H9 (cell line): ENCODE measurements around the gene CCDC13. TPM values are rescaled to one million over a fixed set of nuclear protein-coding genes. Genes with fewer than 3 reads are reported as not detected.

Experiments
- DNase-seq: peaks from one replicate; pipeline ENCODE4 v3.0.0-alpha.2; 2017
- H2AFZ ChIP-seq: one replicate; pipeline ENCODE4 v1.6.1; 2013; ENCODE audit warnings: mild to moderate bottlenecking, low read length, control low read depth, moderate library complexity
- H2AK5ac ChIP-seq: 2 replicates; pipeline ENCODE4 v1.6.1; 2013; ENCODE audit warnings: low read length, control low read depth, mixed read lengths; ENCODE audit not compliant: insufficient read length
- H2BK120ac ChIP-seq: one replicate; pipeline ENCODE4 v1.6.1; 2013; ENCODE audit warnings: low read depth, mild to moderate bottlenecking, low read length, control low read depth, inconsistent platforms; ENCODE audit not compliant: poor library complexity, severe bottlenecking
- H2BK12ac ChIP-seq: 2 replicates; pipeline ENCODE4 v1.6.1; 2013; ENCODE audit warnings: low read length, control low read depth, mixed read lengths, low read depth; ENCODE audit not compliant: insufficient read length
- H2BK15ac ChIP-seq: 2 replicates; pipeline ENCODE4 v1.6.1; 2013; ENCODE audit warnings: low read depth, low read length, control low read depth
- H2BK20ac ChIP-seq: one replicate; pipeline ENCODE4 v1.6.1; 2013; ENCODE audit warnings: low read depth, mild to moderate bottlenecking, low read length, control low read depth, inconsistent platforms; ENCODE audit not compliant: poor library complexity, severe bottlenecking
- H2BK5ac ChIP-seq: 2 replicates; pipeline ENCODE4 v1.6.1; 2013; ENCODE audit warnings: low read length, control low read depth, mixed read lengths; ENCODE audit not compliant: insufficient read length
- H3K14ac ChIP-seq: 2 replicates; pipeline ENCODE4 v1.6.1; 2013; ENCODE audit warnings: low read length, control low read depth; ENCODE audit not compliant: insufficient read depth
- H3K18ac ChIP-seq: 2 replicates; pipeline ENCODE4 v1.6.1; 2013; ENCODE audit warnings: low read depth, mild to moderate bottlenecking, mixed read lengths, low read length, control low read depth; ENCODE audit not compliant: insufficient read length
- H3K23ac ChIP-seq: 2 replicates; pipeline ENCODE4 v1.6.1; 2013; ENCODE audit warnings: low read length, control low read depth, mixed read lengths, low read depth; ENCODE audit not compliant: insufficient read length
- H3K23me2 ChIP-seq: 2 replicates; pipeline ENCODE4 v1.6.1; 2013; ENCODE audit warnings: low read depth, mild to moderate bottlenecking, mixed read lengths, low read length, control low read depth; ENCODE audit not compliant: insufficient read length, poor library complexity, severe bottlenecking
- H3K27ac ChIP-seq: 2 replicates; pipeline ENCODE4 v1.5.1; 2013; ENCODE audit warnings: low read length, control low read depth, mixed read lengths, low read depth; ENCODE audit not compliant: insufficient read length
- H3K27me3 ChIP-seq: 2 replicates; pipeline ENCODE4 v1.6.1; 2013; ENCODE audit warnings: low read length, control low read depth, inconsistent platforms; ENCODE audit not compliant: insufficient read depth
- H3K4ac ChIP-seq: 2 replicates; pipeline ENCODE4 v1.6.1; 2013; ENCODE audit warnings: low read depth, mild to moderate bottlenecking, control low read depth, inconsistent platforms, low read length, moderate library complexity
- H3K4me1 ChIP-seq: 2 replicates; pipeline ENCODE4 v1.6.1; 2013; ENCODE audit warnings: low read length, control low read depth, inconsistent platforms; ENCODE audit not compliant: insufficient read depth
- H3K4me2 ChIP-seq: 2 replicates; pipeline ENCODE4 v1.6.1; 2013; ENCODE audit warnings: low read length, control low read depth, mixed read lengths; ENCODE audit not compliant: insufficient read length, insufficient read depth
- H3K56ac ChIP-seq: 2 replicates; pipeline ENCODE4 v1.6.1; 2013; ENCODE audit warnings: low read depth, mild to moderate bottlenecking, mixed read lengths, low read length, control low read depth; ENCODE audit not compliant: insufficient read length
- H3K79me1 ChIP-seq: 2 replicates; pipeline ENCODE4 v1.6.1; 2013; ENCODE audit warnings: low read depth, mild to moderate bottlenecking, moderate library complexity, low read length, control low read depth, inconsistent platforms; ENCODE audit not compliant: insufficient read depth, poor library complexity, severe bottlenecking
- H3K79me2 ChIP-seq: 2 replicates; pipeline ENCODE4 v1.6.1; 2013; ENCODE audit warnings: low read length, control low read depth, inconsistent platforms; ENCODE audit not compliant: insufficient read depth
- H3K9ac ChIP-seq: 2 replicates; pipeline ENCODE4 v1.6.1; 2013; ENCODE audit warnings: low read length, control low read depth, mixed read lengths; ENCODE audit not compliant: insufficient read length; ENCODE audit errors: extremely low read depth
- H3K9me3 ChIP-seq: one replicate; pipeline ENCODE4 v1.6.1; 2013; ENCODE audit warnings: low read depth, low read length, inconsistent platforms; ENCODE audit not compliant: control insufficient read depth
- H3T11ph ChIP-seq: one replicate; pipeline ENCODE4 v1.6.1; 2013; ENCODE audit warnings: mild to moderate bottlenecking, low read length, control low read depth, inconsistent platforms
- H4K20me1 ChIP-seq: one replicate; pipeline ENCODE4 v1.6.1; 2013; ENCODE audit not compliant: control insufficient read depth, insufficient read length, insufficient read depth
- H4K5ac ChIP-seq: 2 replicates; pipeline ENCODE4 v1.6.1; 2013; ENCODE audit warnings: low read depth, mild to moderate bottlenecking, mixed read lengths, low read length, control low read depth; ENCODE audit not compliant: insufficient read length
- H4K8ac ChIP-seq: replicated peaks from 2 replicates; pipeline ENCODE4 v1.6.1; 2013; ENCODE audit warnings: low read length, control low read depth, mixed read lengths, low read depth; ENCODE audit not compliant: insufficient read length
- H4K91ac ChIP-seq: 2 replicates; pipeline ENCODE4 v1.6.1; 2013; ENCODE audit warnings: low read depth, mild to moderate bottlenecking, moderate library complexity, mixed read lengths, low read length, control low read depth; ENCODE audit not compliant: insufficient read length
- H3K27ac Mint-ChIP-seq, 3 experiments: 2 replicates in 2 of 3; 3 replicates in 1 of 3; pipeline ENCODE4 v1.8.0; 2020 to 2021; ENCODE audit warnings: mixed read lengths in 3 of 3, mild to moderate bottlenecking in 1 of 3, moderate library complexity in 1 of 3
- H3K27me3 Mint-ChIP-seq: 2 replicates; pipeline ENCODE4 v1.8.0; 2021; ENCODE audit warnings: low read depth, mild to moderate bottlenecking, moderate library complexity, mixed read lengths
- H3K36me3 Mint-ChIP-seq, 3 experiments: 2 replicates in 2 of 3; 3 replicates in 1 of 3; pipeline ENCODE4 v1.8.0; 2020 to 2021; ENCODE audit warnings: low read depth in 3 of 3, mixed read lengths in 3 of 3; ENCODE audit not compliant: insufficient read depth in 1 of 3
- H3K4me1 Mint-ChIP-seq, 2 experiments: 2 replicates each; pipeline ENCODE4 v1.8.0; 2020; ENCODE audit warnings: mixed read lengths in 2 of 2
- H3K4me3 Mint-ChIP-seq, 2 experiments: 2 replicates in 1 of 2; 3 replicates in 1 of 2; pipeline ENCODE4 v1.8.0; 2020 to 2021; ENCODE audit warnings: mild to moderate bottlenecking in 2 of 2, mixed read lengths in 2 of 2, moderate library complexity in 1 of 2
- H3K9me3 Mint-ChIP-seq, 2 experiments: 2 replicates in 1 of 2; 3 replicates in 1 of 2; pipeline ENCODE4 v1.8.0; 2020; ENCODE audit warnings: mild to moderate bottlenecking in 2 of 2, mixed read lengths in 2 of 2, moderate library complexity in 1 of 2
- WGBS: extraction: QIAGEN DNeasy Blood & Tissue Kit; methylation state at CpG from one replicate; pipeline ENCODE4 v1.1.7; 2013; ENCODE audit warnings: missing lambda C conversion rate, low lambda C conversion rate, mixed read lengths; ENCODE audit not compliant: insufficient read length; ENCODE audit errors: extremely low coverage; 5-methylcytosine and 5-hydroxymethylcytosine counted together
- total RNA-seq: library from RNA; stranded (reverse); gene quantifications from 2 replicates; pipeline ENCODE4 v1.2.1, GENCODE V29; 2021
- TF ChIP-seq, protein P1 (sequence below): fragments of 200-600 bp; sonication (generic); conservative IDR thresholded peaks from 3 replicates; pipeline ENCODE4 v1.8.0; 2021; ENCODE audit warnings: antibody characterized with exemption, mild to moderate bottlenecking

Gene CCDC13
- total RNA-seq, 1 experiment from 2014 or later = not detected

DNA sequence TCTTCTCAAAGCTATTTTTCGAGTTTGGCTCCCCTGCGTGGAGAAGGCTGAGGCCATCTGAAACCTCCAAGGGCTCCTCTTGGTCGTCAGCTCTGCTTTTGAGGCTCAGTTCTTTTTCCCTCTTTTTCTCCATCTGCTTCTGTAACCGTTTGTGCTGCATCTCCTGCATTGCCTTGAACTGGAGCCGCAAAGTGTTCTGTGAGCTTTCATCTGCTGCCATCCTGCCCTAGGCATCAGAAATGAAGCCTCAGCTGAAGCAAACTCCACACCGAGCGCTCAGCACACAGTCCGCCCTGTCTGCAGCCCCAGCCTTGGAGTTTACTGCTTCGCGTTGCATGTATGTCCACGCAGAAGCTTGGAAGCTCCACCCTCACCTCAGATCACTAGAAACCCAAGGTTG lies 14.9 kb downstream of the CCDC13 start:
- no peak for DNase-seq
- Histone ChIP-seq H4K20me1 (no peaks in the 10 kb centered on the region), H3K23ac (no peak overlapping the region), H3K79me2 (no peaks in the 10 kb centered on the region), H2BK15ac (no peak overlapping the region), H3K14ac (no peak overlapping the region), H3K4me2 (no peak overlapping the region), H3K56ac (no peak overlapping the region), H2AFZ (no peak overlapping the region), H4K8ac (no peak overlapping the region), H2BK120ac (no peak overlapping the region), H2BK12ac (no peak overlapping the region), H2BK20ac (no peak overlapping the region), H3T11ph (no peak overlapping the region), H3K9ac (no peak overlapping the region), H3K27me3 (no peaks in the 10 kb centered on the region), H3K23me2 (no peaks in the 10 kb centered on the region), H3K18ac (no peak overlapping the region), H3K9me3 (no peaks in the 10 kb centered on the region), H3K4ac (no peak overlapping the region), H3K4me1 (no peaks in the 10 kb centered on the region), H3K27ac (no peak overlapping the region), H2AK5ac (no peak overlapping the region), H4K5ac (no peak overlapping the region), H4K91ac (no peak overlapping the region), H2BK5ac (no peak overlapping the region), H3K79me1 (no peaks in the 10 kb centered on the region)
- Mint-ChIP-seq H3K4me3 (no peak overlapping the region), H3K27me3 (peaks cover 20% of the 10 kb centered on the region), H3K27ac (no peak overlapping the region), H3K36me3 (no peaks in the 10 kb centered on the region; a peak in 1 of 7 replicates), H3K9me3 (no peaks in the 10 kb centered on the region), H3K4me1 (peaks cover 3 to 8% of the 10 kb centered on the region in 2 experiments; a peak in 3 of 4 replicates)
- no CpG with 5 or more reads among the region's 11 CpGs for WGBS
- TF ChIP-seq, protein P1, sequence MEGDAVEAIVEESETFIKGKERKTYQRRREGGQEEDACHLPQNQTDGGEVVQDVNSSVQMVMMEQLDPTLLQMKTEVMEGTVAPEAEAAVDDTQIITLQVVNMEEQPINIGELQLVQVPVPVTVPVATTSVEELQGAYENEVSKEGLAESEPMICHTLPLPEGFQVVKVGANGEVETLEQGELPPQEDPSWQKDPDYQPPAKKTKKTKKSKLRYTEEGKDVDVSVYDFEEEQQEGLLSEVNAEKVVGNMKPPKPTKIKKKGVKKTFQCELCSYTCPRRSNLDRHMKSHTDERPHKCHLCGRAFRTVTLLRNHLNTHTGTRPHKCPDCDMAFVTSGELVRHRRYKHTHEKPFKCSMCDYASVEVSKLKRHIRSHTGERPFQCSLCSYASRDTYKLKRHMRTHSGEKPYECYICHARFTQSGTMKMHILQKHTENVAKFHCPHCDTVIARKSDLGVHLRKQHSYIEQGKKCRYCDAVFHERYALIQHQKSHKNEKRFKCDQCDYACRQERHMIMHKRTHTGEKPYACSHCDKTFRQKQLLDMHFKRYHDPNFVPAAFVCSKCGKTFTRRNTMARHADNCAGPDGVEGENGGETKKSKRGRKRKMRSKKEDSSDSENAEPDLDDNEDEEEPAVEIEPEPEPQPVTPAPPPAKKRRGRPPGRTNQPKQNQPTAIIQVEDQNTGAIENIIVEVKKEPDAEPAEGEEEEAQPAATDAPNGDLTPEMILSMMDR = no peak
